Measurements from ENCODE around the gene KCTD17.
"Not testable (repeated sequence)": the region's sequence is repeated elsewhere in the genome, so short reads cannot be mapped to it uniquely, and the experiment has no call there.

Gene KCTD17

DNA sequence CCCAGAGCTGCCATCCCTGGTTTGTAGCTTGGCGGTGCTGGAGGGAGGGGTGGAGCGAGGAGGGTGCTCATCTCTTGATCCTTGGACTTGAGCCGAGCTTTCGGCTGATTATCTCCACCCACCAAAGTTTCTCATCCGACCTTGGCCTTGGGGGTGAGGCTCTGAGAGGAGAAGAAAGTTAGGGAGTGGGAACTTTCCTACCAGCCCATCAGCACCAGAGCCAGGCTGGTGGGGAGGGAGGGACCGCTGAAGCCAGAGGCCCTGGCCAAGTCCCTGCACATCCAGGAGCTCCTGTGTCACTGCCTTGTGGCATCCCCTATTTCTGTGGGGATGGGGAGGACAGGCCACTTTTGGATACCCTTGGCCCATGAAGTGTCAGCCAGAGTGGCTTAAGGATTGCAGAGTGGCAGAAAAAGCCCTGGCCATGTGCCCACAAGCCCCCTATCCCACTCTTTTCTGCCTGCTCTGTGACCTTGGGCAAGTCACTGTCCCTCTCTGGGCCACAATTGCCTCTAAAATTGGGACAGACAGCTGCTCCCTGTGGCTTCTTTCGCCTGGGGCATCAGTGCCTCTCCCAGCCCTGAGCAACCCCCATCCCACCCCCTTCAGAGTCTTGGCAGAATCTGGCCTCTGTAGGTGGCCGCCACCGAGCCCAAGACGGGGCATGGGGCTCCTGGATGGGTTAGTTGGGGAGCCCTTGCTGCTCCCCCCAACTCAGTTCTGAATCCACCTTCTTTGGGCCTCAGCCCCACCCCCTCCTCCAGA, 10.3 kb downstream of the KCTD17 start:
- DNase-seq (ENCODE audit: low read depth) = no peak

DNA sequence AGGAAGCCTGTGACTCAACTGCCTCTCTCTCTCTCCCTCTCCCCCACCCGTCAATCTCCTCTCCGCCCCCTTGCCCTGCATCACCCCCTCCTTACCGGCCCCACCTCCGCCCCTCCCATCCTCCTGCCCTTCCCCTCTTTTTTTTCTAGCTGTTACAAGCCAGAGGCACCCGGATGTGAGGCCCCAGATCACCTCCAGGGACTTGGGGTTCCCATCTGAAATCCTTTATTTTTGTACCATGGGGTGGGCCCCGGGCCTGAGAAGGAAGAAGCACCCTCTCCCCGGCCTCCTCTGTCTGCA, 10.8 kb downstream of the KCTD17 start:
- DNase-seq (ENCODE audit: low read depth) = no peak

DNA sequence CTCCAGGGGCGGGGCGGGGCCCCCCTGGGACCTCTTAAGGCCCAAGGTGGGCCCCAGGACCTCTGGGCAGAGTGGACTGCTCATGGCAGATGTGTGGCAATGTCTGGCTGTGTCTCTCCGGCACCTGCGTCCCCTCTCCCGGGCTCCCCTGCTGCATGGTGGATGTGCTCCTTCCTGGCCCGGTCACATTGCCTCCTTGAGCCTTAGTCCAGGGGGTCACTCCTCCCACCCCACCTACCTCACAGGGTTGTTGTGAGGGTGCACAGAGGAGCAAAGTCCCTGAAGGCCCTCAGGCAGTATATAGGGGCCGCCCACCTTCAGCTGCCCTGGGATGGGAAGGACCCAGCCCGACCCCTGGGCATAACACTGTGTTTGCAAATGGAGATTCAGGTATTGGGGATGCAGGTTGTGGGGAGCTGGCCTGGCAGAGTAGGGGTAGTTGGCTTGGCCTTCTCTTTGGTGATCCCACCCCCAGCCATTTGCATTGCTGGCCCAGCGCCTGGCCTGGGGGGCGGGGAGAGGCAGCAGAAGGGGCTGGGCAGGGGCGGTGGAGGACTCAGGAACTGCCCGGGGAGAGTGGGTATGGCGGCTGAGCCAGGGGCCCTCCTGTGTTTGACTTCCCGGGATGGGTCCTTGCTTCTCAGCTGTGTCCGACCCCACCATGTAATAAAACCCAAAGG, 11.3 kb downstream of the KCTD17 start:
- DNase-seq (ENCODE audit: low read depth) = no peak

DNA sequence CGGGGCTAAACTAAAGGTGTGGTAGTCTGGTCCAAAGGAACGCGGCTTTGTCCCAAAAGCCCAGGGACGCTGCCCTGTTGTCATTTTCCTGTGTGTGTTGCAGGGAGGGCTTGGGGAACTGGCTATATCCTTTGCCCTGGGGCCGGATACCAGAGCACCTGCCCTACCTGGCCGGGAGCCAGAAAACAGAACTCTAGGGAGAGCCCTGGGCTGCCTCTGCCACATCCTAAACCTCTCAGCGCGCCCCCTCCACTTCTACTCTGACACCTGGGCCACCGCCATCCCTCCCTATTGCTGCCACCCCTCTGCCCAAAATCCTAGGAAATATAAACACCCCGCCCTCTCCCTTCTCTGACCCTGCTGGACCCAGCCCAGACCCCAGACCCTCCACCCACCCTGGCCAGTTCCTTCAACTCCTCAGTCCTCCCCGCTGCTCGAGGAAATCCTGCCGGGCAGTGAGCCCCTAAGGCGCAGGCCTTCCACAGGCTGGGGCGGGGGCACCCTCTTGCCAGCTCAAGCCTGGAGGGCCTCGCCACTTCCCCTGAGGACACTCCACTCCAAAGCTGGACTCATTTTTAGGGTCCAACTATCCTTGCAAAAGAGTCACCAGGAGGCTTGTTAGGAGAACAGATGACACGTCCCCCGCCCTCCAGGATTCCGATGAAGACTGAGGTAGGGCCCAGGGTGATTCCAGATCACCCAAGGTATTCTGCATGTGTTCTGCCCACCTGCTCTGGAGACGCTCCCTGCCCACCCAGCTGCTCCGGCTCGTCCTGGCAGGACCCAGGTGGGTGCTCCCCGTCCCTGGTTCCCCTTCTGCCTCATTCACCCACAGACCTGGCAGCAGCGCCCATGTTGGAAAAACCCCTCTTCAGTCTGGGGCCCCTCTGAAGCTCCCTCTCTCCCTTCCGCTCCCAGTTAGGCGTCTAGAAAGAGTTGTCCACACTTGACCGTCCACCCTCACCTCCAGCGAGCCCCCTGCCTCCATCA, 12.2 kb downstream of the KCTD17 start:
- DNase-seq (ENCODE audit: low read depth) = no peak

DNA sequence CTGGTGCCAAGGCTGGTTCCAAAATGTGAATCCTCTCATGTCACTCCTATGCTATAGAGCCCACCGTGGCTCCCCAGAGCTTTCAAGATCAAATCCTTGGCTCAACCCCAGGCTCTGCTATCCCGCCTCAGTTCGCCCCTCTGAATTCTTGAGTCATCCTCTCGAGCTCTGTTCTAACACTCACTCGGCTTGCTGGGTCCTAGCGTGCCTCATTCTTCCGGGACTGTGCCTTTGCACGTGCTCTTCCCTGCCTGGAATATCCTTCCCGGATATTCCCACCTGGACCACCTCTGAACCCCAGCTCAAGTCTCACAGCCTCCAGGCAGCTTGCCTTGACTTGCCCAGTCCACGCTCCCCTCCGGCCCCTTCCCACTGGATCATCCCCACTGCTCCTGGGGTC, 13.0 kb downstream of the KCTD17 start:
- no peak for DNase-seq (ENCODE audit: low read depth)

DNA sequence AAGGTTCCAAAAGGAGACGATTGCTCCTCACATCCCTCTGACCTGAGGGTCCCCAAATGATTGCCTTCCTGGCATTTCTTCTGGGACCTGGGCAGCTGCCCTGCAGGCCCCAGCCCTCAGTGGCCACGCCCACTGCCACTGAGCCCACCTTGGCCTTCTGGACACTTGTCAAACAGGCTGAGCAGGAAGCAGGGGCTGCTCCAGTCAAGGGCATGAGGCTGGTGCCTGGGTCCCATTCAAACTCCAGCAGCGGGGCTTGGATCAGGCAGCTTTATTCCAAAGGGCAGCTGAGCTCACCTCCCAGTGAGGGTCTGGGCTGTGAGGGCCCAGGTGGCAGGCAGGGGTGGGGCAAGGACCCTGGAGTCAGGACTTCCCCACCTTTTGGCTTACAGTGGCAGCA, 13.6 kb downstream of the KCTD17 start:
- no peak for DNase-seq (ENCODE audit: low read depth)

DNA sequence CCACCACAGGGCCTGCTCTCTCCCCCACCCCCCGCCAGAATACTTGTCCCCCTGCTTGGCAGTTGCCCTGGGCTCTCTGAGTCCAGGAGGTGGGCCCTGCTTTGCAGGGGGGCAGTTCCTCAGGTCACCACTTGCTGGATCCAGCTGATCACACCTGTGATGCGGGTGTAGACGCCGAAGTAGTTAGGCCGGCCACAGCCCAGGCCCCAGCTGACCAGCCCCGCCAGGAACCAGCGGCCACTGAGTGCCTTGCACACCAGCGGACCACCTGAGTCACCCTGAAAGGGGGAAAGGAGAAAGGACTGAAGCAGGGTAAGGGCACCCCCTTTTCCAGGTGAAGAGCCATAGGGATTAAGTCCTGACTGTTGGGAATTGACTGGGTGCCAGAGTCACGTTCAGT, 14.4 kb downstream of the KCTD17 start:
- DNase-seq (ENCODE audit: low read depth) = no peak

DNA sequence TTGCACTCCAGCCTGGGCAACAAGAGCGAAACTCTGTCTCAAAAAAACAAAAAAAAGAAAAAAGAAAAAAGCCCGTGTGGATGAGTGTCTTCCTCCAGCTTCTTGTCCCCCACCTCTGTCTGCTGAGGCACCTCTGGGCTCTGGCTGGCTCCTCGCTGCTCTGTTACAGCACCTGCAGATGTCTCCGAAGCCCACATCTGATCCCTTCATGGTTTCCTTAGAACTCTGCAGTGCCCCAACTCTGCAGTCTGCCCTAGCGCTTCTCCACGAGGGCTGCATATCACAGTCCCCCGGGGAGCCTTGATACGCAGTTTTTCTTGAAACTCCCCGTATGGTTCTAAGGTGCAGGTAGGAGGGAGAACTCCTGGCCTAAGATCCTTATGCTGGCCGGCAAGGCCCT, 15.9 kb downstream of the KCTD17 start:
- DNase-seq (ENCODE audit: low read depth) = no peak

DNA sequence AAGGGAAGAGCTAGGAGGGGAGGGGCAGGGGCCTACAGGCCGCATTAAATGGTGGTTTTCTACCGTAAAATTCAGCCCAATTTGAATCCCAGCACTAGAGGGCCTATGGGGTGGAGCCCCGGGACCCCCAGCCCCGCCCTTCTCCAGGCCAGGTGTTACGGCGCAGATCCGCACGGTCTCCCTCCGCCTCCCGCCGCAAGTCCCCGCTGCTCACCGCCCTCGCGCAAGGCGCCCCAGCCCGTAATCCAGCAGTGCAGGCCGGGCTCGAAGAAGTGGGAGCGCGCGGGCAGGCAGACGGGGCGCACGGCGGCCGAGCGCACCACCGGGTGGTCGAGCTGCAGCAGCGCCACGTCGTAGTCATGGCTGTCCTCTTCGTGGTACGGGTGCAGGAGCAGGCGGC, 17.3 kb downstream of the KCTD17 start:
- DNase-seq (ENCODE audit: low read depth) = no peak

DNA sequence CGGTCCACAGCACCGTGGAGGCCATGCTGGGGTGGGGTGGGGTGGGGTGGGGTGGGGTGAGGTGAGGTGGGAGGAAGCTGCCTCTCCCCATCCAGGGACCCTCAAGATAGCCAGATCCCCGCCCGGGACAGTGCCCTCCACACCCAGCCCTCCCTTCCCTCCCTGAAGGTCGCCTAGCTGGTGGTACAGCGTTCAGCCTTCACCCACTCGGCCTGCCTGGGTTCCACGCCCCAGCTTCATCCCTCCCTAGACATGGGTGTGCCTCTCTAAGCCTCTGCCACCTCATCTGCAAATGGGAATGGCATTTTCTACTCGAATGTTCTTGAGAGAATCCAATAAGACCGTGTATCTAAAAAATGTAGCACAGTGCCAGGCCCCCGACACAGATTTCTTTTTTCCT, 17.8 kb downstream of the KCTD17 start:
- no peak for DNase-seq (ENCODE audit: low read depth)

DNA sequence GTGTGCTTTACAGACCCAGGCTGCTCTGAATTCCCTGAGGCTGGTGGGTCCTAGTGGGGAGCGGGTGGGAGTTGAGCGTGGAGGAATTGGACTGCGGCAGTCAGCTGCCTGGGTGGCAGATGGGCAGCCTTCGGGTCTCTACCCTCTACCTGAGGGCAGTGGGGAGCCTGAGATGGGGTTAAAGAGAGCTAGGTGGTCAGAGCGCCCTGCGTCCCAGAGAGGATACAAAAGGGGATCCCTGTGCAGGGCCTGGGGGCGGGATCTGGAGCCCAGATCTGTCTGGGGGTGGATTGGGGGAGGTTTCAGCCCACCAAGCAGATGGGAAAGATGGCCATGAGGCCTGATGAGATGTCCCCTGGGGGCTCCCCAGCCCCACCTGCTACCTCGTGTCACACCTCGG, 18.2 kb downstream of the KCTD17 start:
- DNase-seq (ENCODE audit: low read depth) = no peak

DNA sequence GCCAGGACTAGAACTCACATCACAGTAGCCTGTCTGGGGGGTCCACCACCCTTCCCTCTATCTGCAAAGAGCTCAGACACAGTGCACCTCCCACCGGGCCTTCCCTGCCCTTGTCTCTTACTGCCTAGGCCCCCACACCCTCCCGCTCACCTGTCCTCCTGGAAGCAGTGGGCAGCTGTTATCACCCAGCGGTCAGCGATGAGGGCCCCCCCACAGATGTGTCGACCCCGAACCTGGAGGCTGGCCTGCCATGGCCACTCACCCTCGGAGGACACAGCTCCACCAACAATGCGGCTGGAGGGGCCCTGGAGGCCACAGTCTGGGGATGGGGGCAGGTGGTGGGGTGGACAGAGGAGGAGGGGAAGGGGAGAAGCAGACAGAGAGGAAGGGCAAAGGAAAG, 18.8 kb downstream of the KCTD17 start:
- DNase-seq (ENCODE audit: low read depth) = no peak

DNA sequence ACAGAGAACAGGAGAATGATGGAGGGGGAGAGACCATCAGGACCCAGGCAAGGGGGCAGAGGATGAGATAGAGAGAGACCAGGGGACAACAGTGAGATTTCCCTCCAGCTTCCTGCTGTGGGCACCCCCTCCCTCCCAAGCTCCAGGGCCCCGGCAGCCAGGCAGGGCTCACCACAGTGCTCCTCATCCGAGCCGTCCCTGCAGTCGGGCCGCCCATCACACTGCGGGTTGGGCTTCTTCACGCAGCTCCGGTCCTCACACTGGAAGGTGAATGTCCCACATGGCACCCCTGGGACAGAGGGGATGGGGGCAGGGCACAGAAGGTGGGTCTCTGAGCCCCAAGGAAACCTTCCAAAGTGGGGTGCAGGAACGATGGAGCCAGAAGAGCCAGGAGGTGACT, 19.2 kb downstream of the KCTD17 start:
- no peak for DNase-seq (ENCODE audit: low read depth)

DNA sequence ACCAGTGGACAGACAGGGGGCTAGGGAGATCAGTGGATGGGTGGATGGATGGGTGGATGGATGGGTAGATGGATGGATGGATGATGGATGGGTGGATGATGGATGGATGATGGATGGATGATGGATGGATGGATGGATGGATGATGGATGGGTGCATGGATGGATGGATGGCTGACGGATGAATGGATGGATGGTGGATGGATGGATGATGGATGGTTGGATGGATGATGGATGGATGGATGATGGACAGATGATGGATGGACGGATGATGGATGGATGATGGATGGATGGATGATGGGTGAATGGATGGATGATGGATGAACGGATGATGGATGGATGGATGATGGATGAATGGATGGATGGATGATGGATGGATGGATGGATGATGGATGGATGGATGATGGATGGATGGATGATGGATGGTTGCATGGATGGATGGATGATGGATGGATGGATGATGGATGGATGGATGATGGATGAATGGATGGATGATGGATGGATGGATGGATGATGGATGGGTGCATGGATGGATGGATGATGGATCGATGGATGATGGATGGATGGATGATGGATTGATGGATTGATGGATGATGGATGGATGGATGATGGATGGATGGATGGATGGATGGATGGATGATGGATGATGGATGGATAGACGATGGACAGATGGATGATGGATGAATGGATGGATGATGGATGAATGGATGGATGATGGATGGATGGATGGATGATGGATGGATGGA, 20.5 kb downstream of the KCTD17 start:
- DNase-seq (ENCODE audit: low read depth) = not testable (repeated sequence)

DNA sequence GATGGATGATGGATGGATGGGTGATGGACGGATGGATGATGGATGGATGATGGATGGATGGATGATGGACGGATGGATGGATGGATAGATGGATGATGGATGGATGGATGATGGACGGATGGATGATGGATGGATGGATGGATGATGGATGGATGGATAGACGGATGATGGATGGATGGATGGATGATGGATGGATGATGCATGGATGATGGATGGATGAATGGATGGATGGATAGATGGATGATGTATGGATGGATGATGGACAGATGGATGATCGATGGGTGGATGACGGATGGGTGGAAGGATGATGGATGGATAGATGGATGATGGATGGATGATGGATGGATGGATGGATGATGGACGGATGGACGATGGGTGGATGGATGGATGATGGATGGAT, 21.1 kb downstream of the KCTD17 start:
- DNase-seq (ENCODE audit: low read depth) = no peak

DNA sequence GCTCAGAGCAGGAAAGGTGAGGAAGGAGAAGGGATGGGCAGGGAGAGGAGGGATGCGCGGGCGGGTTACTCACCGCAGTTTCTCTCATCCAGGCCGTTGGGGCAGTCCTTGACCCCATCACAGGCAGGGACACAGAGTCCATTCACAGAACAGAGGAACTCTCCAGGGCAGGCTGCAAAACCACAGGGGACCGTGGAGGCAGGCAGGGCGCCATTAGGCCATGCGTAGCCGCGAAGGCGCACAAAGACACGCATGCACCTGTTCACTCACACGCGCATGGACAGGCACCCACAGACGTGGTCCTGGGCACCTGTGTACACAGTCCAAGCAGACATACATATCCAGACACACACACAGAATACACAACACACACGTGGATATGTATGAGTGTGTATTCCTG, 23.0 kb downstream of the KCTD17 start:
- DNase-seq (ENCODE audit: low read depth) = no peak

DNA sequence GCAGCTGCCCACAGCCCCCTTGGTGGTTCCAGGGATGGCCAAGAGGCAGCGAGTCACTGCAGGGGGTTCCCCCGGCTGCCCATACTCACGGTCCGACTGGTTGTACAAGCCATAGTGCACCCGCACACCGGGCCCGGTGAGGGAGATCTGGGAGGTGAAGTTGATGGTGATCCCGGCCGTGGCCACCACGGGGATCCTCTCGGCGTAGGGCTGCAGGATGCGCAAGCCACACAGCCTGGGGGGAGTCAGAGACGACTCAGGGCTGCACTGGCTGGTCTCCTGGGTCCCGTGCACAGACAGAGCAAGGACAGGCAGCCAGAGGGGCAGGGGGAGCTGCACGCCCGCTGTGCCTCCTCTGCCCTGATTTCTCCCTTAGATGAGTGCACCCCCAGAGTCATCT, 23.5 kb downstream of the KCTD17 start:
- no peak for DNase-seq (ENCODE audit: low read depth)

DNA sequence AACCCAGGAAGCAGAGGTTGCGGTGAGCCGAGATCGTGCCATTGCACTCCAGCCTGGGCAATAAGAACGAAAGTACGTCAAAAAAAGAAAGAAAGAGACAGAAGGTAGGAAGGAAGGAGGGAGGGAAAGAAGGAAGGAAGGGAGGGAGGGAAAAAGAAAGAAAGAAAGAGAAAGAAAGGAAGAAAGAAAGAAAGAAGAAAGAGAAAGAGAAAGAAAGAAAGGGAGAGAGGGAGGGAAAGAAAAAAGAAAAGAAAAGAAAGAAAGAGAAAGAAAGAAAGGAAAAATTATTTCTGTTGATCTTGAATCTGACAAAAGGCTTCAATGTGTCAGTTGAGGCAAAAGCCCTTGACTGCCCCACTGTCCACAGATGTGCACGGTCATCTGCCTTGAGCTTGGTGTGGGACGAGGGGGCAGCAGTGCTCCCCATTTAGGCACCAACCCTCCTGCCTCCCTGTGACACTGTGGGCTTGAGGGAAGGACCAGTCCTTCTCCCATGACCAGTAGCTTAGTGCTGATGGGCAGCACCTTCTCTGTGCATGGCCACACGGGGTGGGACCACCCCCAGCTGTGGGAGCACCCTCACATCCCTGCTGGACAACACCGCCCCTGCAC, 24.4 kb downstream of the KCTD17 start:
- DNase-seq (ENCODE audit: low read depth) = no peak

DNA sequence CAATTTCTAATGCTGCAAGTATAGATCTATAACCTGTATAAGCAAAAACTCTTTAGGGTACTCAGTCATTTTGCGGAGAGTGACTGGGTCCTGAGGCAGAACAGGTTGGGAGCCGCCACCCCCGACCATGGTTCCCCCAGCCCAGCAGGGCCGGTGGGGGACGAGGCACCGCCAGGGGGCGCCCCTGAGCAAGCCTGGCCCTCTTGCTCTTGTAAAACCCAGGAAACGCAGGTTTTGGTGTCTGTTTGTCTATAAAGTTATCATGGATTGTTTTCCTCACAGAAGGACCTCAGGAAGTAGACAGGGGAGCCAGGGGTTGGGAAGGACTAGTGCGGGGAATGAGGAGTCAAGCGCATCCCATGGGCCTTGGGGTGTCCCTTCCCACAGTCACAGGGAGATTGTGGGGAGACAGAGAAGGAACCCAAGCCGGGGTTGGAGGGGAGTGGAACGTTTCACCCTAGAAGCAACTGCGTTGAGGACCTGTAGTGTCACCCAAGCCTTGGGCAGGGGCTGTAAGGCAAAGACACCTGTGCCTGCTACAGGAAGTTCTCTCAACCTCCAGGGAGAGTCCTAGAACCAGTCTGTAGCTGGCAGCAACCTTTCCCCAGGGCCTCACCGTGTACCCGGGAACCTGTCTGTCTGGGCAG, 26.4 kb downstream of the KCTD17 start:
- DNase-seq (ENCODE audit: low read depth) = peak; percentile 71

DNA sequence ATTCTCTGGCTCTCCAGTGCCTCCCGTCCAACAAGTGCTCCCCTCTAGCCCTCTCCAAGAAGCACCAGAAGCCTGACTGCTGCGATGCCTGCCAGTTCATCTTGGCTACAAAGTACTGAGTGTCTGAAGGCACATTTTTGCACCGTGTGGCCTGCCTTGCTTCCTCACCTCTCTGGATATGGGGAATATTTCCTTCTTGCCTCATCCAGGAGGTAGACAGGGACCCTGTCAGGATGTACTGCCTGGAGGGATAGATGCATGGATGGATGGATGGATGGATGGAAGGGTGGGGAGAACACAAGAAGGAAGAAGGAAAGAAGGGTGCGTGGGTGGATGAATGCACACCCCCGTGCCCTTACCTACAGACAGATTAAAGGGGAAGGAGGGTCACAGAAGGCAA, 27.6 kb downstream of the KCTD17 start:
- DNase-seq (ENCODE audit: low read depth) = no peak

DNA sequence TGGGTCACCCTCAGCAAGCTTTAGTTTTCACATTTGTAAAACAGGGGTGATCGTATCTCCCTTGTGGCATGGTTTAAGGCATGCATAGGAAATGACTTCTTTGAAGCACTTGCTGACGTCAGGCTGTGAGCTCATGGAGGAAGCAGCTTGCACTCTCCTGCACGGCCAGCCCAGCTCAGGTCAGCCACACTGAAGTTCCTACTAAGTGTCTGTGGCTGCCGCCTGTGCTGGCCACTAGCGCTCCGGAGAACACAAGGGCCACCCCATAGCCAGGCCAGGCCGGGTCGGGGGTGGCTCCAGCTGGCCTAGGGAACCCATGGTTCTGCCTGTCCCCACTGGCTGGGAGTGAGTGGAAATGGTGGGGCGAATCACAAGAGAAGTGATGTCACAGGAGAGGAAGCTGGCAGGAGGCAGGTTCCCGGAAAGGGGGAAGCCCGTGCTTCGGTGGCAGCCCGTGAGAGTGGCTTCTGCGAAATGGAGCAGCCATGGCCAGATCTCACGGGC, 28.2 kb downstream of the KCTD17 start:
- peak; percentile 70 for DNase-seq (ENCODE audit: low read depth)

Data from stimulated activated CD8-positive, alpha-beta memory T cell treated with anti-CD3 and anti-CD28 coated beads, Interleukin-12 subunit alpha, Interleukin-12 subunit beta, amount 100 ng/mL, for 4 hours (primary cell).